ENCODE data around the gene NELL1.
"Not testable (repeated sequence)": the region's sequence is repeated elsewhere in the genome, so short reads cannot be mapped to it uniquely, and the experiment has no call there.

The NELL1 gene

GRCh38 chr11:21122523-21122922 lies 453.1 kb downstream of the NELL1 start:
- no peak for DNase-seq

- DNase-seq, result no peak
Observed at GRCh38 chr11:21132146-21132720, 462.8 kb downstream of the NELL1 start.

- no peak for DNase-seq
Observed at GRCh38 chr11:21133244-21133643, 463.9 kb downstream of the NELL1 start.

GRCh38 chr11:21133722-21134121 lies 464.3 kb downstream of the NELL1 start:
- DNase-seq, result no peak

- no peak for DNase-seq
Observed at GRCh38 chr11:21137803-21138202, 468.4 kb downstream of the NELL1 start.

GRCh38 chr11:21141557-21141956 lies 472.2 kb downstream of the NELL1 start:
- DNase-seq, result not testable (repeated sequence)

GRCh38 chr11:21142007-21142406 lies 472.6 kb downstream of the NELL1 start:
- no peak for DNase-seq

- DNase-seq, result no peak
Observed at GRCh38 chr11:21144531-21144930, 475.1 kb downstream of the NELL1 start.

- no peak for DNase-seq
Observed at GRCh38 chr11:21148376-21148775, 479.0 kb downstream of the NELL1 start.

GRCh38 chr11:21160140-21160539 lies 490.8 kb downstream of the NELL1 start:
- no peak for DNase-seq

GRCh38 chr11:21169639-21170038 lies 500.3 kb downstream of the NELL1 start:
- DNase-seq, result no peak

GRCh38 chr11:21173476-21173875 lies 504.1 kb downstream of the NELL1 start:
- DNase-seq, result no peak

- DNase-seq, result no peak
Observed at GRCh38 chr11:21174781-21175180, 505.4 kb downstream of the NELL1 start.

- no peak for DNase-seq
Observed at GRCh38 chr11:21177379-21177778, 508.0 kb downstream of the NELL1 start.

- no peak for DNase-seq
Observed at GRCh38 chr11:21179770-21180169, 510.4 kb downstream of the NELL1 start.

- no peak for DNase-seq
Observed at GRCh38 chr11:21180182-21180581, 510.8 kb downstream of the NELL1 start.

GRCh38 chr11:21185959-21186358 lies 516.6 kb downstream of the NELL1 start:
- DNase-seq, result no peak

- no peak for DNase-seq
Observed at GRCh38 chr11:21190181-21190580, 520.8 kb downstream of the NELL1 start.

GRCh38 chr11:21195995-21196394 lies 526.6 kb downstream of the NELL1 start:
- no peak for DNase-seq

GRCh38 chr11:21198498-21198897 lies 529.1 kb downstream of the NELL1 start:
- no peak for DNase-seq

- no peak for DNase-seq
Observed at GRCh38 chr11:21205205-21205604, 535.8 kb downstream of the NELL1 start.

- DNase-seq, result no peak
Observed at GRCh38 chr11:21225860-21226259, 556.5 kb downstream of the NELL1 start.

GRCh38 chr11:21229224-21229623 lies 559.8 kb downstream of the NELL1 start:
- no peak for DNase-seq

- DNase-seq, result no peak
Observed at GRCh38 chr11:21250196-21250595, 580.8 kb downstream of the NELL1 start.

- no peak for DNase-seq
Observed at GRCh38 chr11:21254055-21254454, 584.7 kb downstream of the NELL1 start.

- no peak for DNase-seq
Observed at GRCh38 chr11:21254790-21255189, 585.4 kb downstream of the NELL1 start.

Data from GOT3 (cell line).